AG10803 (cell line): Measurements from ENCODE around the gene LIX1L.

ENCODE experiments used
- DNase-seq: peaks from one replicate; pipeline ENCODE4 v3.0.0; 2010; ENCODE audit warnings: low read depth
- H3K4me3 ChIP-seq: 2 replicates; pipeline ENCODE4 v1.5.1; 2011; ENCODE audit warnings: mild to moderate bottlenecking, low read length, control low read depth
- TF ChIP-seq, protein P1 (sequence below): conservative IDR thresholded peaks from 2 replicates; pipeline ENCODE4 v1.5.1; 2011; ENCODE audit warnings: mild to moderate bottlenecking, low read length, control low read depth, inconsistent platforms

Gene LIX1L

GRCh38 chr1:145956781-145957442 is 905 bp downstream of the LIX1L start:
- TF ChIP-seq, protein P1, sequence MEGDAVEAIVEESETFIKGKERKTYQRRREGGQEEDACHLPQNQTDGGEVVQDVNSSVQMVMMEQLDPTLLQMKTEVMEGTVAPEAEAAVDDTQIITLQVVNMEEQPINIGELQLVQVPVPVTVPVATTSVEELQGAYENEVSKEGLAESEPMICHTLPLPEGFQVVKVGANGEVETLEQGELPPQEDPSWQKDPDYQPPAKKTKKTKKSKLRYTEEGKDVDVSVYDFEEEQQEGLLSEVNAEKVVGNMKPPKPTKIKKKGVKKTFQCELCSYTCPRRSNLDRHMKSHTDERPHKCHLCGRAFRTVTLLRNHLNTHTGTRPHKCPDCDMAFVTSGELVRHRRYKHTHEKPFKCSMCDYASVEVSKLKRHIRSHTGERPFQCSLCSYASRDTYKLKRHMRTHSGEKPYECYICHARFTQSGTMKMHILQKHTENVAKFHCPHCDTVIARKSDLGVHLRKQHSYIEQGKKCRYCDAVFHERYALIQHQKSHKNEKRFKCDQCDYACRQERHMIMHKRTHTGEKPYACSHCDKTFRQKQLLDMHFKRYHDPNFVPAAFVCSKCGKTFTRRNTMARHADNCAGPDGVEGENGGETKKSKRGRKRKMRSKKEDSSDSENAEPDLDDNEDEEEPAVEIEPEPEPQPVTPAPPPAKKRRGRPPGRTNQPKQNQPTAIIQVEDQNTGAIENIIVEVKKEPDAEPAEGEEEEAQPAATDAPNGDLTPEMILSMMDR, result 0 out of 2 replicates have a peak, but pooled peaks have one; percentile 2
- peak; percentile 48 for DNase-seq
- H3K4me3 ChIP-seq, result peak overlapping the region; percentile 70

GRCh38 chr1:145956361-145956760 is 1.5 kb downstream of the LIX1L start:
- peak overlapping the region; percentile 70 for H3K4me3 ChIP-seq
- no peak for DNase-seq
- TF ChIP-seq, protein P1, result no peak

- peak; percentile 77 for DNase-seq
- TF ChIP-seq, protein P1, result no peak
Observed at GRCh38 chr1:145955436-145955835, 2.4 kb downstream of the LIX1L start.

GRCh38 chr1:145953861-145954260 is 4.0 kb downstream of the LIX1L start:
- TF ChIP-seq, protein P1, result no peak
- no peak overlapping the region for H3K4me3 ChIP-seq
- peak; percentile 40 for DNase-seq

More at GRCh38 chr1:145955436-145955835, 2.4 kb downstream of the LIX1L start:
- peak overlapping the region; percentile 70 for H3K4me3 ChIP-seq

- TF ChIP-seq, protein P1, result no peak
- no peak for DNase-seq
- no peak overlapping the region for H3K4me3 ChIP-seq
Observed at GRCh38 chr1:145952903-145953302, 4.9 kb downstream of the LIX1L start.

- H3K4me3 ChIP-seq, result no peak overlapping the region
- DNase-seq, result no peak
- TF ChIP-seq, protein P1, result no peak
Observed at GRCh38 chr1:145951526-145951925, 6.3 kb downstream of the LIX1L start.

DNA sequence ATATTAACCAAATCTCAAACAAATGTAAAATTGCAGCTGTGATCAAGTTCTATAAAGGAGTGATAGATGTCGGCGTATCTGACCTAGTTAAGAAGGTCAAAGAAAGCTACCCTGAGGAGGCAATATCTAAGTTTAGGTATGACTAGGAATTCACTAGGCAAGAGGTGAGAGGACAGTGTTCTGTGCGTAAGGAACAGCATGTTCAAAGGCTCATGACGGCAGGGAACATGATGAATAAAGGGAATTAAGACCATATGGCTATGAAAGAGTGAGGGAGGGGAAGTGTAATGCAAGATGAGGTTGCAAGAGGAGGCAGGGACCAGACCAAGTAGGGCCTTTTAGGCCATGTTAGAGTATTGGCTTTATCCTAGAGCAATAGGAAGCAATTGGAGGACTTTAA is 8.6 kb downstream of the LIX1L start:
- H3K4me3 ChIP-seq, result no peak overlapping the region
- no peak for DNase-seq
- TF ChIP-seq, protein P1, result no peak
